ENCODE results near the gene ADPGK. TPM values are rescaled to one million over a fixed set of nuclear protein-coding genes. Genes with fewer than 3 reads are reported as not detected.
"Not testable (repeated sequence)": the region's sequence is repeated elsewhere in the genome, so short reads cannot be mapped to it uniquely, and the experiment has no call there.

Gene ADPGK
- total RNA-seq (2014; rRNA removed; shearing (Covaris generic)) = 74.2 and 76.3 TPM in 2 replicates

- peak; percentile 92 for DNase-seq (ENCODE audit: low read depth)
These were observed at the start of gene ADPGK for GRCh38 chr15:72783640-72784455. Gene ADPGK (minus strand): TSS chr15:72783758. CDS start chr15:72783691, 67 bp downstream.

GRCh38 chr15:72827226-72827625 lies 43.7 kb upstream of the ADPGK start:
- DNase-seq (ENCODE audit: low read depth) = peak; percentile 10

GRCh38 chr15:72826611-72827010 lies 43.1 kb upstream of the ADPGK start:
- DNase-seq (ENCODE audit: low read depth) = no peak

GRCh38 chr15:72825829-72826228 lies 42.3 kb upstream of the ADPGK start:
- DNase-seq (ENCODE audit: low read depth) = no peak

GRCh38 chr15:72824781-72825180 lies 41.2 kb upstream of the ADPGK start:
- no peak for DNase-seq (ENCODE audit: low read depth)

- no peak for DNase-seq (ENCODE audit: low read depth)
These were observed 40.6 kb upstream of the ADPGK start for GRCh38 chr15:72824112-72824511.

GRCh38 chr15:72820278-72820677 lies 36.7 kb upstream of the ADPGK start:
- no peak for DNase-seq (ENCODE audit: low read depth)

GRCh38 chr15:72818632-72819031 lies 35.1 kb upstream of the ADPGK start:
- DNase-seq (ENCODE audit: low read depth) = no peak

GRCh38 chr15:72813345-72814004 lies 29.9 kb upstream of the ADPGK start:
- DNase-seq (ENCODE audit: low read depth) = no peak

- DNase-seq (ENCODE audit: low read depth) = no peak
These were observed 25.8 kb upstream of the ADPGK start for GRCh38 chr15:72809329-72809728.

GRCh38 chr15:72807346-72807745 lies 23.8 kb upstream of the ADPGK start:
- DNase-seq (ENCODE audit: low read depth) = not testable (repeated sequence)

GRCh38 chr15:72803006-72803405 lies 19.4 kb upstream of the ADPGK start:
- DNase-seq (ENCODE audit: low read depth) = no peak

GRCh38 chr15:72801590-72802325 lies 18.2 kb upstream of the ADPGK start:
- DNase-seq (ENCODE audit: low read depth) = no peak

- no peak for DNase-seq (ENCODE audit: low read depth)
These were observed 17.4 kb upstream of the ADPGK start for GRCh38 chr15:72800833-72801481.

GRCh38 chr15:72797834-72798233 lies 14.3 kb upstream of the ADPGK start:
- DNase-seq (ENCODE audit: low read depth) = no peak

- DNase-seq (ENCODE audit: low read depth) = no peak
These were observed 13.8 kb upstream of the ADPGK start for GRCh38 chr15:72797338-72797689.

- peak; percentile 56 for DNase-seq (ENCODE audit: low read depth)
These were observed 13.2 kb upstream of the ADPGK start for GRCh38 chr15:72796515-72797337.

GRCh38 chr15:72796210-72796514 lies 12.6 kb upstream of the ADPGK start:
- DNase-seq (ENCODE audit: low read depth) = peak; percentile 66

GRCh38 chr15:72793766-72794660 lies 10.5 kb upstream of the ADPGK start:
- DNase-seq (ENCODE audit: low read depth) = no peak

- no peak for DNase-seq (ENCODE audit: low read depth)
These were observed 8.9 kb upstream of the ADPGK start for GRCh38 chr15:72792431-72792830.
